ENCODE results near the gene RBM11. TPM values are rescaled to one million over a fixed set of nuclear protein-coding genes. Genes with fewer than 3 reads are reported as not detected.

The RBM11 gene
- total RNA-seq, 1 donor from 2014 or later = not detected

DNA sequence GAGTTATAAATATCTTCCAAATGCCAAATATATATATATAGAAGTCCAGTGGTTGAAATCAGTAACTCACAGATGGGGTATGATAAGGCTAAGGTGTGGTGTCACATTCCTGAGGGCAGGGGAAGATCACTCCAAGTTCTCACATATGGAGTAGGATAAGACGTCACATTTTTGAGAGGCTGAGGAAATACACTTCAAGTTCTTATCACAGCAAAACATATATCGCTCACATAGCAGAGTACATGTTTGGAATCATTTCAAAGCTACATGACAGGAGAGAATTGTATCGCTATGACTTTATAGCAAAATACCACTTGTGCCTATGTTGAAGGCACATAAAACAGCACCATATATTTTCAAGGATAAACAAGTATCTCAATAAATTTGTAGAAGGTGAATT is 55.1 kb downstream of the RBM11 start:
- DNase-seq = peak; percentile 9

DNA sequence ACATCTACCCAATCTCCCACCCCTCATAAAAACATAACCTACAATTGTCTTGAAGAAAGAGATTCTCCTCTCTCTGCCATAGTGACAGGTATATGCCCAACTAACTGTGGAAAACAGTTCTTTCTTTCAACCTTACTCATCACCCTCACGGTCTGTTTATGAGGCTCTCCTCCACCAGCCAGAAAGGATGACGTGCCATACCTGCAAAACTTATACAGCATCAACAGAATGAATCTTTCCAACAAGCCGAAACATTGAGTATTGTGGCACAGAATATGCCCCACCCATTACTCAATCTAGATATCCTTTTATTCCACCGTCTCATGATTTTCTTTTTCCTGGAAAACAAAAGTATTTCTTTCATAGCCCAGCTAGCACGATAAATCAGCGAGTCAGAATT is 55.7 kb downstream of the RBM11 start:
- DNase-seq = no peak

DNA sequence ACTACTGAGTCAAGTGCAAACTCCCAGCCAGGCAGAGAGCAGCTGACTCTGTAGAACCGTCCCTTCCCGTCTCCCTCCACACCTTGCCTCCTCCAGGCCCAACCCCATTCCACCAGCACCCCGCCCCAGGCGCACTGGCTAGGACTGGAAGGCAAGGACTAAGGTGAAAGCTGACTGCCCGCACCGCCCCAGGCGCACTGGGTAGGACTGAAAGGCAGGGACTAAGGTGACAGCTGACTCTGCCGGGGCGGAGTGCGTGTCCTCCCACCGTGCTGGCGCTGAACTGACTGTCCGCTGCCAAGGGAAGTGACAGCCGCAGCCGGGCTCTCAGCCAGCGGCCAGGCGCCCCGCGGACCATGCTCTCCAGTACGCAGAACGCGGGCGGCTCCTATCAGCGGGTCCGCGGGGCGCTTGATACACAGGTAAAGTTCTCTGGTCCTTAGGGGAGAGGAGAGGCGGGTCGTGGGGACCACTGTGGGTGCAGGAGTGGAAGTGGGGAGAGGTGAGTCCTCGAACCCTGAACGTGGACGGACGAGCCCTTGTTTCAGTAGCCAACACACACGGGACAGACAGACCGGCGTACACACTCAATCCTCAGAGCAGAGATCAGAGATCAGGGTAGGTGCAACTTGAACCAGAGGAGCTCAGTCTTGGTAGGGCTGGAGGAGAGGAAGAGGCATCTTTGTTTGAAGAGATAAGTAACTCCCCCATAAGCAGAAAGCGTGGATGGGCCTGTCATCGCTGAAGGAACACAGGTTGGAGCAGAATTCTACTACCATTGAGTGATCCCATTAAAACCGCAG is 58.0 kb downstream of the RBM11 start:
- peak; percentile 67 for DNase-seq

DNA sequence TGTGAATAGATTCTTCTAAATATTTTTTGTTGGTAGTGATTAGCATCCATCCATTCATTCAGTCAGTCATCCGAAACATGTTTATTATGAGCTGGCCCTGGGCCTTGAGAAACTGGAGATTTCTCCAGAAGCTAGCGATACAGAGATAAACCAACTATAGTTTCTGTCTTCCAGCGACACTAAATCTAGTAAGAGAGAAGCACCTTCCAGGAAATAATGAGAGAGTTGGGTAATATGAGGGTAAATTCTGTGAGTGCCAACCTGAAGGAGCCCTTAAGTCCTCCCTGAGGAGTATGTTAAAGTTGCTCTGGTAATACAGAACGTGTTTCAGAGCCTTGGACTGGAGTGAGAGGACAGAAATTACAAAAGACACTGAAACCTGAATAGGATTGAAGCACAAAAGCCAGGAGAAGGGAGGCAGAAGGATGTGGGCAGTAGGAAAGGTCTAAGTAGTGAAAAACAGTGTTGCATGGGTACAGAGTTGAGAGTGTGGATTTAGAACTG is 59.8 kb downstream of the RBM11 start:
- DNase-seq = no peak

Other genes starting within 250 kb of the RBM11 start
- not detected for gene LIPI, start 5.2 kb upstream of the RBM11 start, total RNA-seq
- gene HSPA13, start 167.0 kb downstream of the RBM11 start, total RNA-seq = 41.3 TPM